Fibroblast of lung (primary cell): ENCODE measurements around the gene MAP6.

Experiments
- EZH2 ChIP-seq: IDR thresholded peaks from 2 replicates; pipeline ENCODE4 v1.5.1; 2012; ENCODE audit warnings: low read length, control low read depth, mild to moderate bottlenecking; ENCODE audit errors: missing control alignments
- TF ChIP-seq, protein P1 (sequence below), 2 donors: IDR thresholded peaks in 1 of 2; conservative IDR thresholded peaks in 1 of 2; 1 replicate in 1 of 2; 2 replicates in 1 of 2; pipeline ENCODE4 v1.5.1; 2011 to 2012; ENCODE audit warnings: low read length in 2 of 2, control low read depth in 1 of 2, inconsistent platforms in 1 of 2, low read depth in 1 of 2, mild to moderate bottlenecking in 1 of 2

DNA sequence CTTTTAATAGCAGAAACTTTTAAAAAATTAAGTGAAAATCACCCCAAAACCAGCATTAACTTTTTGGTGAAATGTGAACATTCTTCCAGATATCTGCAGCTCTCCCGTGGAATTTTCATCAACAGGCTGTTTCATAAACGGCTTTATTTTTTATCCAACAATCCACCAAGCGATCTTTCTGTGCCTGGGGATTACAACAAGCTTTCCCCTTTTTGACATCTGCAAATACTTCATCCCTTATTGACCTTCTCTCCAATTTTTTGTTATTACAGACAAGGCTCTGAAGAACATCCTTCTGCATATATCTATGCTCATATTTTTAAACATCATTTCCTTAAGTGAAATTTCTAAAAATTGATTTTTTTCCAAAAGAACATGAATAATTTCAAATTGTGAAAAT, 112.6 kb downstream of the MAP6 start:
- TF ChIP-seq, protein P1, sequence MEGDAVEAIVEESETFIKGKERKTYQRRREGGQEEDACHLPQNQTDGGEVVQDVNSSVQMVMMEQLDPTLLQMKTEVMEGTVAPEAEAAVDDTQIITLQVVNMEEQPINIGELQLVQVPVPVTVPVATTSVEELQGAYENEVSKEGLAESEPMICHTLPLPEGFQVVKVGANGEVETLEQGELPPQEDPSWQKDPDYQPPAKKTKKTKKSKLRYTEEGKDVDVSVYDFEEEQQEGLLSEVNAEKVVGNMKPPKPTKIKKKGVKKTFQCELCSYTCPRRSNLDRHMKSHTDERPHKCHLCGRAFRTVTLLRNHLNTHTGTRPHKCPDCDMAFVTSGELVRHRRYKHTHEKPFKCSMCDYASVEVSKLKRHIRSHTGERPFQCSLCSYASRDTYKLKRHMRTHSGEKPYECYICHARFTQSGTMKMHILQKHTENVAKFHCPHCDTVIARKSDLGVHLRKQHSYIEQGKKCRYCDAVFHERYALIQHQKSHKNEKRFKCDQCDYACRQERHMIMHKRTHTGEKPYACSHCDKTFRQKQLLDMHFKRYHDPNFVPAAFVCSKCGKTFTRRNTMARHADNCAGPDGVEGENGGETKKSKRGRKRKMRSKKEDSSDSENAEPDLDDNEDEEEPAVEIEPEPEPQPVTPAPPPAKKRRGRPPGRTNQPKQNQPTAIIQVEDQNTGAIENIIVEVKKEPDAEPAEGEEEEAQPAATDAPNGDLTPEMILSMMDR (conservative IDR thresholded peaks at IDR 0.05 in 1 of 2, IDR thresholded peaks at IDR 0.05 in 1 of 2; ENCODE audit: low read depth in 1 of 2, low read length in 2 of 2), result no peak
- no peak for TF ChIP-seq EZH2
